Stimulated activated naive CD8-positive, alpha-beta T cell treated with anti-CD3 and anti-CD28 coated beads, Interleukin-15, Interleukin-2, amounts not matched to agents 100 U/mL and 50 U/mL, for 24 hours (primary cell): Measurements from ENCODE around the gene RFC1.
"Not testable (repeated sequence)": the region's sequence is repeated elsewhere in the genome, so short reads cannot be mapped to it uniquely, and the experiment has no call there.

ENCODE experiments used
- ATAC-seq: fragments of 150-1000 bp; cut with Tn5 transposase; one replicate; pipeline ENCODE4 v1.10.0; 2021
- DNase-seq: peaks from one replicate; pipeline ENCODE4 v3.0.0; 2021

Gene RFC1

DNA sequence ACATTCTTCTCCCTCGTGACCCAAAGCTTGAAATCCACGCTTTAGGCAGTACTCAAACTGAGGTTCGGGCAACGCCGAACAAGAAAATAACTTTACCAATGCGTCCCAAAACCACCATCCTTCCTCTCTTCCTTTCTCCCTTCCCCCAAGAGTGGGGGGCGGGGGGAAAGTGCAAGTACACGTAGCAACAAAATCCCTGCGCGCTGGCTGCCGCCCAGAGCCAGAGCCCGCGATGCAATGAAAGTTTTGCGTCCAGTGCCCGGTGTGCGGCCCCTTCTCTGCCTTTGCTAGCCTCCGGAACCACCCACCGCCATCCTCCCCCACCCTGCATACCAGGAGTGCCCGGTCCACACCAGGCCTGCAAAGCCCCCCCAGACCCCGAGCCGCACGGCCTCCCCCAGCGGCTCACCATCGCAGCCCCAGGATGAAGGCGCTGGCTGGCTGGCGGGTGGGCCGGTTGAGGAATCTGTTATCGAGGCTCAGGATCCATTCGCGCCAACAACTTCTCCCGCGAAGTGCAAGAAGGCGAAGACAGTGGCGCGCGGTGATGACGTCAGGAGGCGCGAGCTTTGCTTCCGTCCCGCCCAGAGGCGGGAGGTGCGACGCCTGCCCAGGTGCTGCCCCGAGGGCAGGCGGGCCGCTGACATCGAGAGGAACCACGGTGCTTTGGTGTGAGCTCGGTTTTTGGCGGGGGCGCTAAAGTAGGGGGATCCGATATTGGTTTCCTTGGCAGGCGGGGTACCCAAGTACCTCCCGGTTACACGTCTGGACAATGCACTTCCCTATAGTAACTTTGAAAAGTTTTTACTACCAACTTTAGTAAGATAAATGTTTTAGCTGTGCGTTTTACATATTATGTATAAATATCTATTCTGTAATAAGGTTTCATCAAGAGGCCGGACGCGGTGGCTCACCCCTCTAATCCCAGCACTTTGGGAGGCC is at the start of gene RFC1:
TSS of gene RFC1 (minus strand) at position 533 of the 942 bp plus-strand sequence. CDS start at position 412, 121 bp downstream.
- DNase-seq (peak; percentile 96), ATAC-seq (peak; percentile 90)

- ATAC-seq (no peak), DNase-seq (no peak)
Measured at GRCh38 chr4:39415678-39416283, 49.6 kb upstream of the RFC1 start.

DNA sequence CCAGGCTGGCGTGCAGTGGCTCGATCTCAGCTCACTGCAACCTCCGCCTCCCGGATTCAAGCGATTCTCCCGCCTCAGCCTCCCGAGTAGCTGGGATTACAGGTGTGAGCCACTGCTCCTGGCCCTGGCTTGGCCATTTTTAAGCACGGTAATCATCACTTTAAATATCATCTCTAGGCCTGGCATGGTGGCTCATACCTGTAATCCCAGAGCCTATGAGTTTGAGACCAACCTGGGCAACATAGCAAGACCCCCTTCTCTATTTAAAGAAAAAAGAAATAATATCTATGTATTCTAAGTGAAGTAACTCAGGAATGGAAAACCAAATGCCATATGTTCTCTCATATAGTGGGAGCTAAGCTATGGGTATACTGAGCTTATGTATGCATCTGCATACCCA is 45.4 kb upstream of the RFC1 start:
- ATAC-seq, DNase-seq: not testable (repeated sequence)

DNA sequence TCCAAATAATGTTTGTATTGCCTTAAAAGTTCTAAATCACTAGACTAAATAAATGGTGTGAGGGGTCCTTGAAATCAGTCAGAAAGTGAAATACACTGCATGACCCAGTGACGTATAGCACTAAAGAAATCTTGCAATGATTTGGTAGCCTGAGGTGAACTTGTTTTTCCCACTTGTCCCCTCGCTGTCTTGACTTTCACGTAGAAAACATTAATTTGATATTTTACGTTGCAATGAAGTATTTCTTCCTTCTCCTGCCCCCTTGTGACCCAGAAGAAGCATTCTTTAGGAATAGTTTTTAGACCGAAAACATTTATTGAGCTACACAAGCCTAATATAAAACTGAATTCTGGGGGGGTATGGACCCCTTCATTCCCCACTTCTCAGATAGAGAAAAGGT is 44.3 kb upstream of the RFC1 start:
- ATAC-seq: no peak
- no peak for DNase-seq

- DNase-seq (no peak), ATAC-seq (no peak)
Measured at GRCh38 chr4:39407584-39407885, 41.4 kb upstream of the RFC1 start.

DNA sequence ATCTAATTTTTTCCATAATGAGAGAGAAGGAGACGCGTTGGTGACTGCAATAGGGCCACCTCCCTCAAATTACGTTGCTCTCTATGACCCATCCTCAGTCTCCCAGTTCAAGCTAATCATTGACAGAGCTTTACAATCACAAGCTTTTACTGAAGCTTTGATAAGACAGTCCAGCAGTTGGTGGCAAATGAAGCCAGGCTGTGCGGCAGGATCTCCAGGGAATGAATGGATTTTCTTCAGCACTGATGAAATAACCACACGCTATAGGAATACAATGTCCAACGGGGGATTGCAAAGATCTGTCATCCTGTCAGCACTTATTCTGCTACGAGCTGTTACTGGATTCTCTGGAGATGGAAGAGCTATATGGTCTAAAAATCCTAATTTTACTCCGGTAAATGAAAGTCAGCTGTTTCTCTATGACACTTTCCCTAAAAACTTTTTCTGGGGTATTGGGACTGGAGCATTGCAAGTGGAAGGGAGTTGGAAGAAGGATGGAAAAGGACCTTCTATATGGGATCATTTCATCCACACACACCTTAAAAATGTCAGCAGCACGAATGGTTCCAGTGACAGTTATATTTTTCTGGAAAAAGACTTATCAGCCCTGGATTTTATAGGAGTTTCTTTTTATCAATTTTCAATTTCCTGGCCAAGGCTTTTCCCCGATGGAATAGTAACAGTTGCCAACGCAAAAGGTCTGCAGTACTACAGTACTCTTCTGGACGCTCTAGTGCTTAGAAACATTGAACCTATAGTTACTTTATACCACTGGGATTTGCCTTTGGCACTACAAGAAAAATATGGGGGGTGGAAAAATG is 40.8 kb upstream of the RFC1 start, which contains the start of gene KLB:
TSS of gene KLB (plus strand) at position 168 of the 821 bp plus-strand sequence. CDS start at position 188, 20 bp downstream.
- no peak for DNase-seq
- ATAC-seq: no peak

GRCh38 chr4:39401640-39402039 is 35.5 kb upstream of the RFC1 start:
- not testable (repeated sequence) for DNase-seq, ATAC-seq

DNA sequence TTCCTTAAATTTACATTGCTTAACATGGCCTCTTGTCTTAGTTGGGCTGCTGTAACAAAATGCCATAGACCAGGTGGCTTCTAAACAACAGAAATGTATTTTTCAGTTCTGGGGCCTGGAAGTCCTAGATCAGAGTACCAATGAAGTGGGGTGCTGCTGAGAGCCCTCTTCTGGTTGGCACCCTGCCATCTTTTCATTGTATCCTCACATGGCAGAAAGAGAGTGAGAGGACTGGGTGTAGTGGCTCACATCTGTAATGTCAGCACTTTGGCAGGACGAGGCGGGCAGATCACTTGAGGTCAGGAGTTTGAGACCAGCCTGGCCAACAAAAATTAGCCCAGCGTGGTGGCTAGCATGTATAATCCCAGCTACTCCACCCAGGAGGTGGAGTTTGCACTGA is 28.5 kb upstream of the RFC1 start:
- DNase-seq (no peak), ATAC-seq (no peak)

DNA sequence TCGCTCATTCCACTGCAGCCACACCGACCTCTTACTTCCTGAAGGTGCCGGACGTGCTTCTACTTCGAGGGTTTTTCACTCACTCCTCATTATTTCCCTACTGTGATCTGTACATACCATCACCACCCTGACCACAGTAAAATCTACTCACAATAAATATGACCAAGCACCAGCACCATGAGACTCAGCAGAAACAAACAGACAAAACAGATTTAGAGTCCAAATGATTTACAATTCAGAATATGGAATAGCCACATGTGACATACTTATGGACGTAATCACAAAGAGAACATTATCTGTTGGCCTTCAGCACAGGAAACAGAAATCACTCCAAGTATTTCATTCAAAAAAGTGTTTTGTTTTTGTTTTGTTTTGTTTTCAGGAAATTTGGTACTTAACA is 24.4 kb upstream of the RFC1 start:
- ATAC-seq (no peak), DNase-seq (no peak)

- DNase-seq (no peak), ATAC-seq (no peak)
Measured at GRCh38 chr4:39384563-39384962, 18.4 kb upstream of the RFC1 start.

DNA sequence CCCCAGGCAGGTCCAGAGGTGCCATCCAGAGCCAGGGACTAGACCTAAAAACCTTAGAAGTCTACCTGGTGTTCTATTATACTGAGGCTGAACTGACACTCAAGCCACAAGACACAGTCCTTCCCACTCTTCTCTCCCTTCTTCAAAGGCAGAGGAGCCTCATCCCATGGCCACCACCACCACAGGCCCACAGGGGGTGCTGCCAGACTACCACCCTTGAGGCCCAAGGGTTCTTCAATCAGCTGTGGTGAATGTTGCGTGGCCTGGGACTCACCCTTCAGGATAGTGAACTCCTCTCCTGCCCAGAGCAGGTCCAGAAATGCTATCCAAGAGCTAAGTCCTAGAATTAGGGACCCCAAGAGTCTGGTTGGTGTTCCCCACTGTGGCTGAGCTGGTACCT is 17.5 kb upstream of the RFC1 start:
- ATAC-seq: no peak
- no peak for DNase-seq

- no peak for DNase-seq
- ATAC-seq: no peak
Measured at GRCh38 chr4:39375478-39375877, 9.3 kb upstream of the RFC1 start.

DNA sequence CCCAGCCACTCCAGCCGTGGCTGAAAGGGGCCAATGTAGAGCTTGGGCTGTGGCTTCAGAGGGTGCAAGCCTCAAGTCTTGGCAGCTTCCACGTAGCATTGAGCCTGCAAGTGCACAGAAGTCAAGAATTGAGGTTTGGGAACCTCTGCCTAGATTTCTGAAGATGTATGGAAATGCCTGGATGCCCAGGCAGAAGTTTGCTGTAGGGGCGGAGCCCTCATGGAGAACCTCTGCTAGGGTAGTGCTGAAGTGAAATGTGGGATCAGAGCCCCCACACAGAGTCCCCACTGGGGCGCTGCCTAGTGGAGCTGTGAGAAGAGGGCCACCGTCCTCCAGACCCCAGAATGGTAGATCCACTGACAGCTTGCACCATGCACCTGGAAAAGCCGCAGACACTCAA is 5.0 kb upstream of the RFC1 start:
- not testable (repeated sequence) for DNase-seq, ATAC-seq

DNA sequence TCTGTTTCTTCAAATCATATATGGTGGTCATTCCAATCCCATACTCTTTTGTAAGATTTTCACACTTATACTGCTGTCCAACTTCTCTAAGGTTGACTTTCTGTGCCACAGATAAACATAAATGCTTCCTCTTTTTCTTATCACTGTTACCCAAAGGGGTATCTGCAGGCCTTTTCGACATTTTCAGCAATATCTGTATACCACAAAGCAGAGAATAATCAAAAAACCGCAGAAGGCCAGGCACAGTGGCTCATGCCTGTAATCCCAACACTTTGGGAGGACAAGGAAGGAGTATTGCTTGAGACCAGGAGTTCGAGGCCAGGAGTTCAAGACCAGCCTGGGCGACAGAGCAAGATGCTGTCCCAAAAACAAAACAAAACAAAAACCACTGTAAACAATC is 3.1 kb upstream of the RFC1 start:
- ATAC-seq: no peak
- no peak for DNase-seq

- DNase-seq: no peak
- no peak for ATAC-seq
Measured at GRCh38 chr4:39367166-39367565, 1.0 kb upstream of the RFC1 start.

- DNase-seq (no peak), ATAC-seq (no peak)
Measured at GRCh38 chr4:39365360-39365759, 802 bp downstream of the RFC1 start.

- ATAC-seq (no peak), DNase-seq (no peak)
Measured at GRCh38 chr4:39363773-39364393, 2.3 kb downstream of the RFC1 start.

- ATAC-seq: no peak
- DNase-seq: no peak
Measured at GRCh38 chr4:39362827-39363226, 3.3 kb downstream of the RFC1 start.

- not testable (repeated sequence) for DNase-seq, ATAC-seq
Measured at GRCh38 chr4:39360611-39361010, 5.6 kb downstream of the RFC1 start.

- ATAC-seq (no peak), DNase-seq (no peak)
Measured at GRCh38 chr4:39357002-39357401, 9.2 kb downstream of the RFC1 start.

- ATAC-seq (no peak), DNase-seq (no peak)
Measured at GRCh38 chr4:39354254-39354552, 12.0 kb downstream of the RFC1 start.

- DNase-seq: no peak
- peak; percentile 85 for ATAC-seq
Measured at GRCh38 chr4:39353478-39354253, 12.5 kb downstream of the RFC1 start.
